ENCODE data around the gene TMTC1. TPM values are rescaled to one million over a fixed set of nuclear protein-coding genes. Genes with fewer than 3 reads are reported as not detected.

The TMTC1 gene
- polyA plus RNA-seq, 1 of the 3 experiments (the other 2 are of a cell fraction), result 0.13 TPM

GRCh38 chr12:29581631-29582030 lies 202.1 kb downstream of the TMTC1 start:
- TF ChIP-seq RCOR1 (IDR thresholded peaks at IDR 0.05; ENCODE audit: low read length) (no peak), ZBTB33 (IDR thresholded peaks at IDR 0.05; ENCODE audit: borderline replicate concordance, low read depth) (no peak), IRF3 (IDR thresholded peaks at IDR 0.05; ENCODE audit: low read depth, low read length) (no peak), NFIC (IDR thresholded peaks at IDR 0.05; ENCODE audit: borderline replicate concordance) (no peak), JUND (IDR thresholded peaks at IDR 0.05) (no peak), TAF1 (IDR thresholded peaks at IDR 0.05; ENCODE audit: borderline replicate concordance, low read depth, low read length) (no peak), RFX5 (IDR thresholded peaks at IDR 0.05; ENCODE audit: low read length) (no peak), GABPA (IDR thresholded peaks at IDR 0.05; ENCODE audit: low read depth) (no peak), FOXJ3 (CRISPR knock-in tag; IDR thresholded peaks at IDR 0.05) (no peak), GATA2 (CRISPR knock-in tag; IDR thresholded peaks at IDR 0.05) (no peak), ELF1 (IDR thresholded peaks at IDR 0.05) (no peak), RXRA (IDR thresholded peaks at IDR 0.05; ENCODE audit: borderline replicate concordance, low read depth) (no peak), PBX3 (IDR thresholded peaks at IDR 0.05) (no peak), CHD2 (IDR thresholded peaks at IDR 0.05; ENCODE audit: low read length, partially characterized antibody) (no peak), EP300 (IDR thresholded peaks at IDR 0.05; ENCODE audit: borderline replicate concordance in 1 of 2, low read depth in 1 of 2, low read length in 1 of 2) (no peak)
- Histone ChIP-seq H3K36me3 (replicated peaks in 1 of 2; ENCODE audit: control insufficient read depth in 1 of 2, insufficient read depth in 2 of 2, low read length in 1 of 2) (no peaks in the 10 kb centered on the region), H3K9me2 (no peaks in the 10 kb centered on the region), H3K79me2 (ENCODE audit: insufficient read depth) (no peaks in the 10 kb centered on the region), H3K4me1 (ENCODE audit: control insufficient read depth in 1 of 2, insufficient read depth in 2 of 2, low read depth in 1 of 2, low read length in 1 of 2) (no peaks in the 10 kb centered on the region), H3K9ac (no peak overlapping the region), H4K20me1 (ENCODE audit: insufficient read depth) (no peaks in the 10 kb centered on the region), H3K4me2 (no peak overlapping the region), H3K4me3 (ENCODE audit: low read depth in 2 of 2, low read length in 1 of 2) (no peak overlapping the region), H2AFZ (ENCODE audit: low read depth) (no peak overlapping the region), H3K27me3 (ENCODE audit: insufficient read depth) (no peaks in the 10 kb centered on the region), H3F3A (replicated peaks; ENCODE audit: insufficient read depth) (no peaks in the 10 kb centered on the region), H3K9me3 (no peaks in the 10 kb centered on the region), H3K27ac (ENCODE audit: low read depth in 2 of 2, low read length in 1 of 2) (no peak overlapping the region)
- CTCF ChIA-PET, result no interaction called here
- POLR2A ChIA-PET, result no interaction called here
- 56% methylated on average over 4 of the region's 4 CpGs for WGBS (ENCODE audit: low lambda C conversion rate)
- no peak for DNase-seq

GRCh38 chr12:29580971-29581370 lies 202.8 kb downstream of the TMTC1 start:
- Histone ChIP-seq H3K27me3 (ENCODE audit: insufficient read depth) (no peaks in the 10 kb centered on the region), H3F3A (replicated peaks; ENCODE audit: insufficient read depth) (no peaks in the 10 kb centered on the region), H3K4me2 (no peak overlapping the region), H3K9me2 (no peaks in the 10 kb centered on the region), H3K36me3 (replicated peaks in 1 of 2; ENCODE audit: control insufficient read depth in 1 of 2, insufficient read depth in 2 of 2, low read length in 1 of 2) (no peaks in the 10 kb centered on the region), H3K9ac (no peak overlapping the region), H2AFZ (ENCODE audit: low read depth) (no peak overlapping the region), H3K27ac (ENCODE audit: low read depth in 2 of 2, low read length in 1 of 2) (no peak overlapping the region), H3K4me3 (ENCODE audit: low read depth in 2 of 2, low read length in 1 of 2) (no peak overlapping the region), H4K20me1 (ENCODE audit: insufficient read depth) (no peaks in the 10 kb centered on the region), H3K79me2 (ENCODE audit: insufficient read depth) (no peaks in the 10 kb centered on the region), H3K9me3 (no peaks in the 10 kb centered on the region), H3K4me1 (ENCODE audit: control insufficient read depth in 1 of 2, insufficient read depth in 2 of 2, low read depth in 1 of 2, low read length in 1 of 2) (no peaks in the 10 kb centered on the region)
- WGBS (ENCODE audit: low lambda C conversion rate), result 10% methylated on average over 1 of the region's 1 CpG
- DNase-seq, result no peak
- POLR2A ChIA-PET, result no interaction called here
- CTCF ChIA-PET, result no interaction called here
- no peak for TF ChIP-seq TCF12 (IDR thresholded peaks at IDR 0.05)
- TF ChIP-seq IRF3 (IDR thresholded peaks at IDR 0.05; ENCODE audit: low read depth, low read length), result no peak
- no peak for TF ChIP-seq EZH2phosphoT487 (IDR thresholded peaks at IDR 0.05; ENCODE audit: borderline replicate concordance, low read depth)
- no peak for TF ChIP-seq MXI1 (IDR thresholded peaks at IDR 0.05; ENCODE audit: low read depth, low read length)
- TF ChIP-seq TEAD4 (IDR thresholded peaks at IDR 0.05; ENCODE audit: borderline replicate concordance, insufficient read depth), result no peak
- TF ChIP-seq YY1 (IDR thresholded peaks at IDR 0.05; ENCODE audit: low read depth), result no peak
- no peak for TF ChIP-seq NFIC (IDR thresholded peaks at IDR 0.05; ENCODE audit: borderline replicate concordance)
- TF ChIP-seq RFX5 (IDR thresholded peaks at IDR 0.05; ENCODE audit: low read length), result no peak
- TF ChIP-seq FOSL2 (IDR thresholded peaks at IDR 0.05; ENCODE audit: borderline replicate concordance, low read depth), result no peak
- no peak for TF ChIP-seq FOXJ3 (CRISPR knock-in tag; IDR thresholded peaks at IDR 0.05)
- TF ChIP-seq USF1 (IDR thresholded peaks at IDR 0.05; ENCODE audit: borderline replicate concordance, low read depth), result no peak
- no peak for TF ChIP-seq NRF1 (IDR thresholded peaks at IDR 0.05; ENCODE audit: low read depth, low read length)
- TF ChIP-seq GATA2 (CRISPR knock-in tag; IDR thresholded peaks at IDR 0.05), result no peak
- TF ChIP-seq CHD2 (IDR thresholded peaks at IDR 0.05; ENCODE audit: low read length, partially characterized antibody), result no peak
- no peak for TF ChIP-seq RXRA (IDR thresholded peaks at IDR 0.05; ENCODE audit: borderline replicate concordance, low read depth)
- no peak for TF ChIP-seq EP300 (IDR thresholded peaks at IDR 0.05; ENCODE audit: borderline replicate concordance in 1 of 2, low read depth in 1 of 2, low read length in 1 of 2)
